H1 (cell line): Measurements from ENCODE around the gene STAT4. TPM values are rescaled to one million over a fixed set of nuclear protein-coding genes. Genes with fewer than 3 reads are reported as not detected.

Experiments used
- ASH2L ChIP-seq: fragments of 200-600, 300-600 bp; sonication (generic); IDR thresholded peaks from one replicate; pipeline ENCODE4 v1.7.1; 2017; ENCODE audit warnings: low read length
- CTCF ChIP-seq, 3 experiments: IDR thresholded peaks; 1 replicate in 2 of 3; 2 replicates in 1 of 3; pipeline versions ENCODE4 v1.5.1 to v1.6.1; 2011; ENCODE audit warnings: low read length in 3 of 3, mild to moderate bottlenecking in 3 of 3, inconsistent platforms in 2 of 3, low read depth in 1 of 3, moderate library complexity in 1 of 3; ENCODE audit not compliant: insufficient read depth in 1 of 3; ENCODE audit errors: control extremely low read depth in 1 of 3
- polyA plus RNA-seq, 7 experiments: library from polyadenylated mRNA; depleted of rRNA in 3 of 7; stranded (reverse) in 5 of 7; unstranded in 2 of 7; fragments of >200 nt in 5 of 7; fragments of 200-250 nt in 2 of 7; gene quantifications; 1 replicate in 5 of 7; 2 replicates in 1 of 7; 4 replicates in 1 of 7; pipeline versions ENCODE4 v1.2.1 to v1.2.3, GENCODE V29; 2011 to 2013; ENCODE audit warnings: missing spikeins in 2 of 7, mixed read lengths in 2 of 7
- total RNA-seq: library from RNA; stranded (reverse); fragmentation: NEBNext Ultra II Directional; extraction: Animal tissue kit (Norgen Biotek cat#: 25700); gene quantifications from 2 replicates; pipeline ENCODE4 v1.2.1, GENCODE V29; 2021

STAT4 gene
- total and polyA plus RNA-seq, 2 of the 8 experiments (the other 6 are each of a cell fraction or from before 2014, with no cell fraction given), result 0.36 to 0.63 TPM

GRCh38 chr2:191127235-191127634, 23.6 kb downstream of the STAT4 start (continued):
- no peak for TF ChIP-seq CTCF (IDR thresholded peaks at IDR 0.05; ENCODE audit: control extremely low read depth in 1 of 3, insufficient read depth in 1 of 3, low read depth in 1 of 3, low read length in 3 of 3)
- no peak for TF ChIP-seq ASH2L
